GM18873 (cell line): ENCODE data around the gene SYNPO2.
"Not testable (repeated sequence)": the region's sequence is repeated elsewhere in the genome, so short reads cannot be mapped to it uniquely, and the experiment has no call there.

Experiments used
- ATAC-seq: cut with Tn5 transposase; IDR thresholded peaks from one replicate; pipeline ENCODE4 v1.9.1; 2021; ENCODE audit warnings: mild to moderate bottlenecking, moderate library complexity, moderate number of reproducible peaks; ENCODE audit not compliant: unreplicated experiment, low FRiP score

SYNPO2 gene

GRCh38 chr4:118969359-118969758, 80.7 kb downstream of the SYNPO2 start:
- no peak for ATAC-seq

GRCh38 chr4:118972167-118972566, 83.5 kb downstream of the SYNPO2 start:
- no peak for ATAC-seq

GRCh38 chr4:118973295-118973694, 84.6 kb downstream of the SYNPO2 start:
- no peak for ATAC-seq

GRCh38 chr4:118974758-118975157, 86.1 kb downstream of the SYNPO2 start:
- no peak for ATAC-seq

- no peak for ATAC-seq
These were observed 87.0 kb downstream of the SYNPO2 start for GRCh38 chr4:118975449-118976192.

- ATAC-seq: not testable (repeated sequence)
These were observed 87.5 kb downstream of the SYNPO2 start for GRCh38 chr4:118976193-118976560.

- ATAC-seq: not testable (repeated sequence)
These were observed 88.4 kb downstream of the SYNPO2 start for GRCh38 chr4:118977100-118977499.

GRCh38 chr4:118979712-118980111, 91.1 kb downstream of the SYNPO2 start:
- no peak for ATAC-seq

GRCh38 chr4:118981171-118981838, 92.7 kb downstream of the SYNPO2 start:
- no peak for ATAC-seq

GRCh38 chr4:118981839-118982381, 93.3 kb downstream of the SYNPO2 start:
- peak; percentile 80 for ATAC-seq

GRCh38 chr4:118983293-118983692, 94.6 kb downstream of the SYNPO2 start:
- ATAC-seq: no peak

GRCh38 chr4:118983831-118984230, 95.2 kb downstream of the SYNPO2 start:
- no peak for ATAC-seq

GRCh38 chr4:118985170-118986000, 96.7 kb downstream of the SYNPO2 start:
- no peak for ATAC-seq

- no peak for ATAC-seq
These were observed 99.4 kb downstream of the SYNPO2 start for GRCh38 chr4:118987959-118988634.

- no peak for ATAC-seq
These were observed 100.0 kb downstream of the SYNPO2 start for GRCh38 chr4:118988635-118988972.

GRCh38 chr4:118989098-118990080, 100.7 kb downstream of the SYNPO2 start:
- no peak for ATAC-seq

- no peak for ATAC-seq
These were observed 103.0 kb downstream of the SYNPO2 start for GRCh38 chr4:118991686-118992085.

GRCh38 chr4:118992149-118992548, 103.5 kb downstream of the SYNPO2 start:
- no peak for ATAC-seq

GRCh38 chr4:118993333-118993732, 104.7 kb downstream of the SYNPO2 start:
- no peak for ATAC-seq
